ENCODE results near the gene SART1.

The SART1 gene

DNA sequence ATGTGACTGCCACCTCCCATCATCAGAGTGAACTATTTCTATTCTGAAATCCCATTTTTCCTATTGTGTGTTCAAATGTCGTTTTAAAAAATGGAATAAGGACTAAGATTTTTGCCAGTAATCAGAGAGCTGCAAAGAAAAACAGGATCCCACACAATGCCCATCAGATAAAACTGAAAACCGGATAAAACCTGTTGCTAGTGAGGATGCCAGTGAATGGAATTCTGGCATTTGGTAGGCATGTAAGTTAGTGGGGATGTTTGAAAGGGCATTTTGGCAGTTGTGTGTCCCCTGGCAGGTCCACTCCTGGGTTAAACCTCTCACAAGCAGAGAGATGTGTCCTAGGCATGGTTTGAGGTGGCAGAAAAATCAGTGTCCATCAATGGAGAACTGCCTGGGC lies 36.1 kb upstream of the SART1 start:
- no peak for DNase-seq
- Histone ChIP-seq H3K27me3 (ENCODE audit: insufficient read depth, low read depth, severe bottlenecking) (no peaks in the 10 kb centered on the region), H3K4me3 (ENCODE audit: low read depth, low read length) (no peak overlapping the region), H3K36me3 (peaks cover 17% of the 10 kb centered on the region), H3K9me3 (ENCODE audit: severe bottlenecking) (no peaks in the 10 kb centered on the region), H3K27ac (no peak overlapping the region)
- TF ChIP-seq, protein P1, sequence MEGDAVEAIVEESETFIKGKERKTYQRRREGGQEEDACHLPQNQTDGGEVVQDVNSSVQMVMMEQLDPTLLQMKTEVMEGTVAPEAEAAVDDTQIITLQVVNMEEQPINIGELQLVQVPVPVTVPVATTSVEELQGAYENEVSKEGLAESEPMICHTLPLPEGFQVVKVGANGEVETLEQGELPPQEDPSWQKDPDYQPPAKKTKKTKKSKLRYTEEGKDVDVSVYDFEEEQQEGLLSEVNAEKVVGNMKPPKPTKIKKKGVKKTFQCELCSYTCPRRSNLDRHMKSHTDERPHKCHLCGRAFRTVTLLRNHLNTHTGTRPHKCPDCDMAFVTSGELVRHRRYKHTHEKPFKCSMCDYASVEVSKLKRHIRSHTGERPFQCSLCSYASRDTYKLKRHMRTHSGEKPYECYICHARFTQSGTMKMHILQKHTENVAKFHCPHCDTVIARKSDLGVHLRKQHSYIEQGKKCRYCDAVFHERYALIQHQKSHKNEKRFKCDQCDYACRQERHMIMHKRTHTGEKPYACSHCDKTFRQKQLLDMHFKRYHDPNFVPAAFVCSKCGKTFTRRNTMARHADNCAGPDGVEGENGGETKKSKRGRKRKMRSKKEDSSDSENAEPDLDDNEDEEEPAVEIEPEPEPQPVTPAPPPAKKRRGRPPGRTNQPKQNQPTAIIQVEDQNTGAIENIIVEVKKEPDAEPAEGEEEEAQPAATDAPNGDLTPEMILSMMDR (IDR thresholded peaks at IDR 0.05; ENCODE audit: low read depth, low read length) = no peak

DNA sequence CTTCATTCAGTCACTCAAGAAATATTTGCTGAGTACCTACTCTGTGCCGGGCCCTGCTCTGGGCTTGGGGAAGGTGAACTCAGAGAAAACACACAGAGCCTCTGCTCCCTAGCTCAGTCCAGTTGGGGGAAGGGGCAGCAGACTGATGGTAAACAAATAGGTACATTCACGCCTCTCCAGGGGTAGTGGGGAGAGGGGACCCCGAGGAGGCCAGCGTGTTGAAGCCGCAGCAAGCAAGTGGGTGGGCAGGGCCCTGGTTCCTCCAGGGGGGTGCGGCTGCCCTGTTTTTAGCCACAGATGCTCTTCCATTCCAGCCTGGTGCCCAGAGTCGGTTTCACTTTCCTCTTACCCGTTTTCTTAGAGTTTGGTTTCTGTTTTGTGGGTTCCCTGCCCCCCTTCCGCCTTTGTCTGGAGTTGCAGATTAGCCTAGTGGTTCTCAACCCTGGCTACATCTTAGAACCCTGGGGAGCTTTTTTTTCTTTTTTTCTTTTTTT lies 33.6 kb upstream of the SART1 start:
- no peak overlapping the region for H3K4me3 ChIP-seq (ENCODE audit: low read depth, low read length)
- DNase-seq = no peak
- H3K27me3 ChIP-seq (ENCODE audit: insufficient read depth, low read depth, severe bottlenecking) = no peaks in the 10 kb centered on the region
- H3K9me3 ChIP-seq (ENCODE audit: severe bottlenecking) = no peaks in the 10 kb centered on the region
- H3K36me3 ChIP-seq = peaks cover 5% of the 10 kb centered on the region
- TF ChIP-seq, protein P1 (IDR thresholded peaks at IDR 0.05; ENCODE audit: low read depth, low read length) = no peak
- H3K27ac ChIP-seq = no peak overlapping the region

DNA sequence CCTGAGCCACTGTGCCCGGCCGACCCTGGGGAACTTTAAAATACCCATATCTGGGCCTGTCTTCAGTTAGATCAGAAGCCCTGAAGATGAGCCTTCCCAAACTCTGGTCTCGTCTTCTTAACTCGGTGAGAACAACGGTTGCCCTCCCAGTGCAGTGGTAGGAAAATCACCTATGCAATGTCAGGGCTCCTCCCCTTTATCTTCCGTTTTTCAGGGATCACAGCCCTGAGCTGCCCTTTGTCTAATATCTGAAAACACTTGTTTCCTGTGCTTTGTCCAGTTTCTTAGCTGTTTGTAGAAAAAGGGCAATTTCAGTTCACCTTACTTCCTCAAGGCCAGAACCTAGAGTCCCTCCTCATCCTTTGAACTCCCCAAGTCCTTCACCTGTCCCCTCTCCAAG lies 32.9 kb upstream of the SART1 start:
- H3K4me3 ChIP-seq (ENCODE audit: low read depth, low read length) = no peak overlapping the region
- TF ChIP-seq, protein P1 (IDR thresholded peaks at IDR 0.05; ENCODE audit: low read depth, low read length) = no peak
- H3K36me3 ChIP-seq = peaks cover under 1% of the 10 kb centered on the region; the same call in 1 of the 2 replicates
- no peak overlapping the region for H3K27ac ChIP-seq
- no peaks in the 10 kb centered on the region for H3K27me3 ChIP-seq (ENCODE audit: insufficient read depth, low read depth, severe bottlenecking)
- H3K9me3 ChIP-seq (ENCODE audit: severe bottlenecking) = no peaks in the 10 kb centered on the region
- no peak for DNase-seq

DNA sequence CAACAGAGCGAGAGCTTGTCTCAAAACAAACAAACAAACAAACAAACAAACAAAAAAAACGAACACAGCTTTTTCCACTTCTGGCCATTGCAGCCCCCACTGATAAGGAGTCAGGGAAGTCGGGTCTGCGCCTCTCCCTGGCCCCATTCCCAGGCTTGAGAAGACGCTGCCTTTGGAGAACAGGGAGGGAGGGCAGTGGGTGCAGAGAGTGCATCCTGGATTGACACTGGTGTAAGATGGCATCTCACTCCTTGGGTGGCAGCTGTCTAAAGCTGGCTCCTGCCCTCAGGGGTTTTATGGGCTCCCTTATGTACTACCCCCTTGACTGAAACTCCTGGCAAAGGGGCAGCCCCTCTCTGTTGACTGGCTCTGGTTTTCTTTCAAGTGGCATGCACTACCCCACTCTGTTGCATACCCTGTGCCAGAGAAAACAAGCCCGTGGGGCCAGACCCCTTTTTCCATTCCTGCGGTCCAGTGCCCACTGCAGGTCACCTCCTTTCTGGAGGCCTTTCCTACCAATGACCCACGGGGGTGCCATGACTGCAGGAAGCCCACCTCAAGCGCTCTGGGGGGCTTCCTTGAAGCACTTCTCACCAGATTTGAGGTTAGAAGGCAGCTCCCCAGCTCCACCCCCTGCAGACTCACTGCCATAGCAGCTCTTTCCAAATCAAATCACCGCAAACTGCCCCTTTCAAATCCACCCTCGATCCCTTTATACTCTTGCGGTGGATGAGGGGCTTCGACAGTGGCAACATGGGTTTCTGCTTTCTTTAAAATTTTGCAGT lies 29.6 kb upstream of the SART1 start:
- no peaks in the 10 kb centered on the region for H3K9me3 ChIP-seq (ENCODE audit: severe bottlenecking)
- H3K4me3 ChIP-seq (ENCODE audit: low read depth, low read length) = no peak overlapping the region
- no peak for DNase-seq
- TF ChIP-seq, protein P1 (IDR thresholded peaks at IDR 0.05; ENCODE audit: low read depth, low read length) = peak; percentile 11; the same call in 1 of the 2 replicates
- no peaks in the 10 kb centered on the region for H3K36me3 ChIP-seq
- H3K27ac ChIP-seq = no peak overlapping the region
- no peaks in the 10 kb centered on the region for H3K27me3 ChIP-seq (ENCODE audit: insufficient read depth, low read depth, severe bottlenecking)

DNA sequence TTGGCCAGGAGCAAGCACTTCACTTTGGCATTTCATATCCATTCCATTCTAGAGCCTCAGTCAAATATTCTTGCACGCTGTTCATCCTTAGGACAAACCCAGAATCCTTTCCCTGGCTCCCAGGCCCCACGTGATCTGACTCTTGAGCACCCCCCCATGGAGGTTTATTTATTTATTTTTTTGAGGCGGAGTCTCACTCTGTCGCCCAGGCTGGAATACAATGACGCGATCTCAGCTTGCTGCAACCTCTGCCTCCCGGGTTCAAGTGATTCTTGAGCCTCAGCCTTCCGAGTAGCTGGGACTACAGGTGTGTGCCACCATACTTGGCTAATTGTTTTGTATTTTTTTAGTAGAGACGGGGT lies 29.0 kb upstream of the SART1 start:
- Histone ChIP-seq H3K27me3 (ENCODE audit: insufficient read depth, low read depth, severe bottlenecking) (no peaks in the 10 kb centered on the region), H3K36me3 (no peaks in the 10 kb centered on the region), H3K9me3 (ENCODE audit: severe bottlenecking) (no peaks in the 10 kb centered on the region), H3K4me3 (ENCODE audit: low read depth, low read length) (no peak overlapping the region), H3K27ac (no peak overlapping the region)
- TF ChIP-seq, protein P1 (IDR thresholded peaks at IDR 0.05; ENCODE audit: low read depth, low read length) = no peak
- peak; percentile 31 for DNase-seq
